ENCODE measurements around the gene RFC3. TPM values are rescaled to one million over a fixed set of nuclear protein-coding genes. Genes with fewer than 3 reads are reported as not detected.
A peak's percentile ranks its signal among the peaks of the same experiment; 100 is the strongest.

RFC3 gene
- total RNA-seq, 1 experiment from 2014 or later: 20.4 TPM

- ChIA-PET CTCF (no interaction called here), POLR2A (ENCODE audit: unreplicated experiment) (no interaction called here)
- Histone ChIP-seq H2AFZ (no peak overlapping the region), H4K20me1 (ENCODE audit: insufficient read depth) (no peaks in the 10 kb centered on the region), H3K4me2 (no peak overlapping the region), H3K27ac (no peak overlapping the region), H3K79me2 (ENCODE audit: low read depth) (no peaks in the 10 kb centered on the region), H3K27me3 (ENCODE audit: insufficient read depth, low read depth) (no peaks in the 10 kb centered on the region), H3K36me3 (ENCODE audit: low read depth) (no peaks in the 10 kb centered on the region), H3F3A (ENCODE audit: insufficient read depth, low read depth) (no peaks in the 10 kb centered on the region), H3K9me3 (ENCODE audit: insufficient read depth, low read depth) (no peaks in the 10 kb centered on the region), H3K4me1 (replicated peaks; ENCODE audit: insufficient read depth) (no peaks in the 10 kb centered on the region), H3K4me3 (no peak overlapping the region), H3K9me2 (ENCODE audit: insufficient read depth) (no peaks in the 10 kb centered on the region)
- no peak for DNase-seq
- no peak for TF ChIP-seq EZH2 (IDR thresholded peaks at IDR 0.05; ENCODE audit: low read depth)
- no peak for TF ChIP-seq CTCF (conservative IDR thresholded peaks at IDR 0.05)
- intact Hi-C loops (cut with micrococcal nuclease; ENCODE audit: unreplicated experiment): no loop called here
- BruUV-seq (replicated peaks): no TSS peak
Measured at GRCh38 chr13:33796095-33796494, 21.9 kb upstream of the RFC3 start.

GRCh38 chr13:33797622-33798021 is 20.3 kb upstream of the RFC3 start:
- no peaks in the 10 kb centered on the region for H4K20me1 ChIP-seq (ENCODE audit: insufficient read depth)
- H3F3A ChIP-seq (ENCODE audit: insufficient read depth, low read depth): no peaks in the 10 kb centered on the region
- CTCF ChIA-PET: interaction anchor here (0.6 kb wide), 1 partner anchor 1212 kb away, joined by 7 read pairs; the partner anchor contains the start of gene PDS5B
- no peak overlapping the region for H3K4me3 ChIP-seq
- no peaks in the 10 kb centered on the region for H3K4me1 ChIP-seq (replicated peaks; ENCODE audit: insufficient read depth)
- no peak overlapping the region for H3K4me2 ChIP-seq
- no peaks in the 10 kb centered on the region for H3K27me3 ChIP-seq (ENCODE audit: insufficient read depth, low read depth)
- intact Hi-C loops (cut with micrococcal nuclease; ENCODE audit: unreplicated experiment): no loop called here
- H3K9me3 ChIP-seq (ENCODE audit: insufficient read depth, low read depth): no peaks in the 10 kb centered on the region
- no peaks in the 10 kb centered on the region for H3K9me2 ChIP-seq (ENCODE audit: insufficient read depth)
- H3K36me3 ChIP-seq (ENCODE audit: low read depth): no peaks in the 10 kb centered on the region
- H3K27ac ChIP-seq: no peak overlapping the region
- no peaks in the 10 kb centered on the region for H3K79me2 ChIP-seq (ENCODE audit: low read depth)
- no peak for TF ChIP-seq CTCF (conservative IDR thresholded peaks at IDR 0.05)
- TF ChIP-seq EZH2 (IDR thresholded peaks at IDR 0.05; ENCODE audit: low read depth): no peak
- BruUV-seq (replicated peaks): no TSS peak
- no peak for DNase-seq
- 0 out of 2 replicates have a peak overlapping the region, but pooled peaks have one; percentile 39 for H2AFZ ChIP-seq
- POLR2A ChIA-PET (ENCODE audit: unreplicated experiment): interaction anchor here (0.7 kb wide), 1 partner anchor 1814 kb away, joined by 5 read pairs; no protein-coding TSS in a partner anchor

- H3K4me2 ChIP-seq: no peak overlapping the region
- no peak overlapping the region for H2AFZ ChIP-seq
- no peaks in the 10 kb centered on the region for H3K36me3 ChIP-seq (ENCODE audit: low read depth)
- H3K27me3 ChIP-seq (ENCODE audit: insufficient read depth, low read depth): no peaks in the 10 kb centered on the region
- ChIA-PET POLR2A (ENCODE audit: unreplicated experiment) (interaction anchor here (0.7 kb wide), 1 partner anchor 1814 kb away, joined by 5 read pairs; no protein-coding TSS in a partner anchor), CTCF (no interaction called here)
- no peaks in the 10 kb centered on the region for H3K9me2 ChIP-seq (ENCODE audit: insufficient read depth)
- no peaks in the 10 kb centered on the region for H3K79me2 ChIP-seq (ENCODE audit: low read depth)
- H3K27ac ChIP-seq: no peak overlapping the region
- H3K4me3 ChIP-seq: no peak overlapping the region
- BruUV-seq (replicated peaks): no TSS peak
- no peaks in the 10 kb centered on the region for H3K9me3 ChIP-seq (ENCODE audit: insufficient read depth, low read depth)
- intact Hi-C loops (cut with micrococcal nuclease; ENCODE audit: unreplicated experiment): no loop called here
- no peak for TF ChIP-seq EZH2 (IDR thresholded peaks at IDR 0.05; ENCODE audit: low read depth)
- no peak for TF ChIP-seq CTCF (conservative IDR thresholded peaks at IDR 0.05)
- no peak for DNase-seq
- no peaks in the 10 kb centered on the region for H3F3A ChIP-seq (ENCODE audit: insufficient read depth, low read depth)
- no peaks in the 10 kb centered on the region for H4K20me1 ChIP-seq (ENCODE audit: insufficient read depth)
- no peaks in the 10 kb centered on the region for H3K4me1 ChIP-seq (replicated peaks; ENCODE audit: insufficient read depth)
Measured at GRCh38 chr13:33798023-33798422, 19.9 kb upstream of the RFC3 start.

Data from PC-9 (cell line).